ENCODE measurements around the gene VSTM2B.

DNA sequence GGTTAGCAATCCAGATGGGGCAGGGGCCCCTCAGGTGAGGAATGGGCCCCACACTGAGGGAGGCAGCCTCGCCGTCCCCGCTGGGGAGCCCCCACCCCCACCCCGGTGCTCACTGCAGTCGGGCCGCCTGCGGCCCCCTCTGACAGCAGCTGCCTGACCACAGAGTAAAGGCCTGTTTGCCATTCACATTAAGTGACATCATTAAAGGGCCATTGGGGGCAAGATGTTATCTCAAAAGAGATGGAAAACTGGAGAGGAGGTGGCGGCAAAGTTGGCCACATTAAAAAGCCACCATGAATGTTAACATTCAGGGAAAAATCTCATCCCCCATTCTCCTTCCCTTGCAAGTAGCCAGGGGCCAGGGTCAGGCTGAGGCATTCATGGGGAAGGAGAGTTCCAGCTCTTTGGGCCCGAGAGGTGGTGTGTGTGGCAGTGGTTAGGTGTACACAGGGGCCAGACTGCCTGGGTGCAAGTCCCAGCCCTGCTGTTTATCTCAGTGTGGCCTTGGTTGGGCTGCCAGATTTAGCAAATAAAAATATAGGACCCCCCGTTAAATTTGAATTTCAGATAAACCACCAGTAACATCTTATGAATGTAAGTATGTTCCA lies 20.9 kb downstream of the VSTM2B start:
- TF ChIP-seq EZH2 (IDR thresholded peaks at IDR 0.05; ENCODE audit: borderline replicate concordance, low read depth, low read length, poor library complexity, severe bottlenecking) = no peak
- TF ChIP-seq, protein P1, sequence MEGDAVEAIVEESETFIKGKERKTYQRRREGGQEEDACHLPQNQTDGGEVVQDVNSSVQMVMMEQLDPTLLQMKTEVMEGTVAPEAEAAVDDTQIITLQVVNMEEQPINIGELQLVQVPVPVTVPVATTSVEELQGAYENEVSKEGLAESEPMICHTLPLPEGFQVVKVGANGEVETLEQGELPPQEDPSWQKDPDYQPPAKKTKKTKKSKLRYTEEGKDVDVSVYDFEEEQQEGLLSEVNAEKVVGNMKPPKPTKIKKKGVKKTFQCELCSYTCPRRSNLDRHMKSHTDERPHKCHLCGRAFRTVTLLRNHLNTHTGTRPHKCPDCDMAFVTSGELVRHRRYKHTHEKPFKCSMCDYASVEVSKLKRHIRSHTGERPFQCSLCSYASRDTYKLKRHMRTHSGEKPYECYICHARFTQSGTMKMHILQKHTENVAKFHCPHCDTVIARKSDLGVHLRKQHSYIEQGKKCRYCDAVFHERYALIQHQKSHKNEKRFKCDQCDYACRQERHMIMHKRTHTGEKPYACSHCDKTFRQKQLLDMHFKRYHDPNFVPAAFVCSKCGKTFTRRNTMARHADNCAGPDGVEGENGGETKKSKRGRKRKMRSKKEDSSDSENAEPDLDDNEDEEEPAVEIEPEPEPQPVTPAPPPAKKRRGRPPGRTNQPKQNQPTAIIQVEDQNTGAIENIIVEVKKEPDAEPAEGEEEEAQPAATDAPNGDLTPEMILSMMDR (conservative IDR thresholded peaks at IDR 0.05; ENCODE audit: low read depth, low read length) = no peak
